K562 (cell line): ENCODE results near the gene SRPK2. TPM values are rescaled to one million over a fixed set of nuclear protein-coding genes. Genes with fewer than 3 reads are reported as not detected.

Experiments
- C11orf30 ChIP-seq: fragments of 450-650 bp; IDR thresholded peaks from 2 replicates; pipeline ENCODE4 v1.6.1; 2016; ENCODE audit warnings: low read depth, mild to moderate bottlenecking
- DEAF1 ChIP-seq: fragments of 450-650 bp; formaldehyde crosslinking; IDR thresholded peaks from 2 replicates; pipeline ENCODE4 v1.4.0; 2020; ENCODE audit warnings: mild to moderate bottlenecking, moderate library complexity
- GABPA ChIP-seq: fragments of 200-800 bp; sonication (Bioruptor generic); conservative IDR thresholded peaks from 2 replicates; pipeline ENCODE4 v1.6.1; 2016; ENCODE audit warnings: low read depth, missing genetic modification characterization, missing compliant biosample characterization
- GABPB2 ChIP-seq: fragments of 250-450 bp; sonication (Bioruptor Pico); conservative IDR thresholded peaks from 2 replicates; pipeline ENCODE4 v1.5.1; 2021; ENCODE audit warnings: mild to moderate bottlenecking
- HMGN3 ChIP-seq: IDR thresholded peaks from 2 replicates; pipeline ENCODE4 v1.6.1; 2011; ENCODE audit warnings: borderline replicate concordance, low read depth, mild to moderate bottlenecking, mixed read lengths, low read length; ENCODE audit not compliant: insufficient read length; ENCODE audit errors: extremely low read depth
- HNRNPUL1 ChIP-seq: fragments of 200-400 bp; formaldehyde crosslinking; IDR thresholded peaks from 2 replicates; pipeline ENCODE4 v1.6.1; 2017; ENCODE audit warnings: low read length
- JUN ChIP-seq, 2 experiments: sonication (generic) in 1 of 2; formaldehyde crosslinking in 1 of 2; IDR thresholded peaks; 2 replicates each; pipeline versions ENCODE4 v1.6.1 to v1.8.0; 2012 to 2022; ENCODE audit warnings: borderline replicate concordance in 2 of 2, mild to moderate bottlenecking in 2 of 2, improper control_type of control experiment in 1 of 2, low read depth in 1 of 2, low read length in 1 of 2, missing genetic modification reagents in 1 of 2
- JUNB ChIP-seq: fragments of 450-650 bp; formaldehyde crosslinking; conservative IDR thresholded peaks from 2 replicates; pipeline ENCODE4 v1.4.0; 2020; ENCODE audit warnings: mild to moderate bottlenecking
- L3MBTL2 ChIP-seq: fragments of 450-650 bp; IDR thresholded peaks from 2 replicates; pipeline ENCODE4 v1.6.1; 2016; ENCODE audit warnings: mild to moderate bottlenecking, moderate library complexity
- NFATC3 ChIP-seq: fragments of 450-650 bp; IDR thresholded peaks from 2 replicates; pipeline ENCODE4 v1.6.1; 2017; ENCODE audit warnings: mild to moderate bottlenecking
- PML ChIP-seq: IDR thresholded peaks from 2 replicates; pipeline ENCODE4 v1.6.1; 2012; ENCODE audit warnings: low read length, inconsistent platforms
- RAD51 ChIP-seq: fragments of 450-650 bp; IDR thresholded peaks from 2 replicates; pipeline ENCODE4 v1.7.1; 2016; ENCODE audit warnings: low read depth, mild to moderate bottlenecking, borderline replicate concordance
- RBM22 ChIP-seq: fragments of 200-400 bp; formaldehyde crosslinking; IDR thresholded peaks from 2 replicates; pipeline ENCODE4 v1.6.1; 2018; ENCODE audit warnings: low read length, low read depth; ENCODE audit not compliant: poor library complexity, severe bottlenecking
- SAFB2 ChIP-seq: fragments of 200-400 bp; formaldehyde crosslinking; IDR thresholded peaks from 2 replicates; pipeline ENCODE4 v1.6.1; 2018; ENCODE audit warnings: borderline replicate concordance, low read length, low read depth, moderate library complexity; ENCODE audit not compliant: severe bottlenecking
- SMAD2 ChIP-seq: fragments of 150-350 bp; IDR thresholded peaks from 2 replicates; pipeline ENCODE4 v1.6.1; 2014; ENCODE audit warnings: low read depth, mild to moderate bottlenecking, low read length
- SNRNP70 ChIP-seq: fragments of 200-400 bp; formaldehyde crosslinking; optimal IDR thresholded peaks from 2 replicates; pipeline ENCODE3; 2017; ENCODE audit warnings: low read depth, low read length
- YBX1 ChIP-seq: fragments of 450-650 bp; IDR thresholded peaks from 2 replicates; pipeline ENCODE4 v1.7.1; 2016; ENCODE audit warnings: mild to moderate bottlenecking
- ZFP1 ChIP-seq: fragments of 450-650 bp; formaldehyde crosslinking; IDR thresholded peaks from 2 replicates; pipeline ENCODE4 v1.4.0; 2020; ENCODE audit warnings: mild to moderate bottlenecking, mixed read lengths
- ZFP36 ChIP-seq: fragments of 150-350 bp; IDR thresholded peaks from 2 replicates; pipeline ENCODE4 v1.6.1; 2018; ENCODE audit warnings: low read length, low read depth; ENCODE audit not compliant: partially characterized antibody
- ZNF133 ChIP-seq: fragments of 250-450 bp; sonication (Bioruptor Pico); IDR thresholded peaks from 2 replicates; pipeline ENCODE4 v1.4.0; 2020; ENCODE audit warnings: mild to moderate bottlenecking
- ZNF165 ChIP-seq: fragments of 250-450 bp; sonication (Bioruptor Pico); IDR thresholded peaks from 2 replicates; pipeline ENCODE4 v1.4.0; 2020; ENCODE audit warnings: borderline replicate concordance
- ZNF184 ChIP-seq: sonication (generic); formaldehyde crosslinking; IDR thresholded peaks from 2 replicates; pipeline ENCODE4 v1.5.0; 2020; ENCODE audit warnings: missing genetic modification reagents
- ZNF239 ChIP-seq: fragments of 250-450 bp; sonication (Bioruptor Pico); IDR thresholded peaks from 2 replicates; pipeline ENCODE4 v1.4.0; 2020; ENCODE audit warnings: mild to moderate bottlenecking
- ZNF354B ChIP-seq: fragments of 250-450 bp; sonication (Bioruptor Pico); IDR thresholded peaks from 2 replicates; pipeline ENCODE4 v1.4.0; 2020
- ZNF511 ChIP-seq: sonication (generic); formaldehyde crosslinking; IDR thresholded peaks from 2 replicates; pipeline ENCODE4 v1.8.0; 2022; ENCODE audit warnings: mild to moderate bottlenecking, missing genetic modification reagents
- ZNF551 ChIP-seq: fragments of 250-450 bp; sonication (Bioruptor Pico); IDR thresholded peaks from 2 replicates; pipeline ENCODE4 v1.5.0; 2021; ENCODE audit warnings: mild to moderate bottlenecking, moderate library complexity
- polyA plus RNA-seq, 8 experiments: library from polyadenylated mRNA; depleted of rRNA in 4 of 8; stranded (reverse) in 5 of 8; unstranded in 3 of 8; fragments of >200 nt; fragmentation: Nextera tagmentation in 2 of 8; fragmentation: Illumina TruSeq in 1 of 8; extraction: Ambion mirVana in 2 of 8; extraction: Trizol in 1 of 8; gene quantifications; 2 replicates each; pipeline versions ENCODE4 v1.2.1 to v1.2.3, GENCODE V29; 2011 to 2014; ENCODE audit warnings: inconsistent platforms in 1 of 8, missing spikeins in 1 of 8
- total RNA-seq, 7 experiments: library from RNA; depleted of rRNA in 6 of 7; stranded (reverse); fragments of >200 nt in 6 of 7; fragmentation: Illumina TruSeq in 2 of 7; extraction: Trizol in 2 of 7; gene quantifications; 2 replicates each; pipeline versions ENCODE4 v1.2.1 to v1.2.3, GENCODE V29; 2011 to 2021; ENCODE audit warnings: low replicate concordance in 1 of 7
- TF ChIP-seq, protein P1 (sequence below), 2 experiments: fragments of 450-650 bp; IDR thresholded peaks; 2 replicates each; pipeline ENCODE4 v1.6.1; 2016

Gene SRPK2
- total and polyA plus RNA-seq, 9 of the 15 experiments (the other 6 are each of a cell fraction or from before 2014, with no cell fraction given): 21.5 to 44.7 (median 33.3) TPM

GRCh38 chr7:105388356-105389087 is at the start of gene SRPK2 (continued):
- TF ChIP-seq HNRNPUL1: no peak
- TF ChIP-seq SAFB2: no peak
- no peak for TF ChIP-seq ZNF354B (CRISPR knock-in tag)
- no peak for TF ChIP-seq ZNF165 (CRISPR knock-in tag)
- no peak for TF ChIP-seq RBM22
- TF ChIP-seq JUN (IDR thresholded peaks at IDR 0.05; ENCODE audit: borderline replicate concordance, low read depth, low read length): no peak
- TF ChIP-seq JUN (CRISPR knock-in tag; IDR thresholded peaks at IDR 0.05; ENCODE audit: borderline replicate concordance): no peak
- TF ChIP-seq HMGN3: peak; percentile 16
- no peak for TF ChIP-seq ZNF511 (CRISPR knock-in tag)
- TF ChIP-seq GABPA (tag): peak; percentile 51; the same call in 1 of the 2 replicates
- no peak for TF ChIP-seq ZNF239
- TF ChIP-seq NFATC3: no peak
- TF ChIP-seq, protein P1, sequence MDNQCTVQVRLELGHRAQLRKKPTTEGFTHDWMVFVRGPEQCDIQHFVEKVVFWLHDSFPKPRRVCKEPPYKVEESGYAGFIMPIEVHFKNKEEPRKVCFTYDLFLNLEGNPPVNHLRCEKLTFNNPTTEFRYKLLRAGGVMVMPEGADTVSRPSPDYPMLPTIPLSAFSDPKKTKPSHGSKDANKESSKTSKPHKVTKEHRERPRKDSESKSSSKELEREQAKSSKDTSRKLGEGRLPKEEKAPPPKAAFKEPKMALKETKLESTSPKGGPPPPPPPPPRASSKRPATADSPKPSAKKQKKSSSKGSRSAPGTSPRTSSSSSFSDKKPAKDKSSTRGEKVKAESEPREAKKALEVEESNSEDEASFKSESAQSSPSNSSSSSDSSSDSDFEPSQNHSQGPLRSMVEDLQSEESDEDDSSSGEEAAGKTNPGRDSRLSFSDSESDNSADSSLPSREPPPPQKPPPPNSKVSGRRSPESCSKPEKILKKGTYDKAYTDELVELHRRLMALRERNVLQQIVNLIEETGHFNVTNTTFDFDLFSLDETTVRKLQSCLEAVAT (IDR thresholded peaks at IDR 0.05): no peak
- TF ChIP-seq SMAD2: no peak
- TF ChIP-seq ZFP36: no peak
- no peak for TF ChIP-seq ZNF133 (CRISPR knock-in tag)
- TF ChIP-seq L3MBTL2: no peak; the same call in 1 of the 2 replicates
- no peak for TF ChIP-seq GABPB2 (CRISPR knock-in tag)
- TF ChIP-seq C11orf30: no peak
- no peak for TF ChIP-seq ZNF551 (CRISPR knock-in tag)
- no peak for TF ChIP-seq PML
- TF ChIP-seq JUNB (CRISPR knock-in tag): no peak
- no peak for TF ChIP-seq SNRNP70
- TF ChIP-seq ZFP1 (CRISPR knock-in tag): no peak
- no peak for TF ChIP-seq DEAF1 (CRISPR knock-in tag)
- no peak for TF ChIP-seq YBX1
- TF ChIP-seq RAD51: no peak
- TF ChIP-seq ZNF184 (CRISPR knock-in tag): no peak
